ENCODE measurements around the gene CMC4. TPM values are rescaled to one million over a fixed set of nuclear protein-coding genes. Genes with fewer than 3 reads are reported as not detected.

CMC4 gene
- total and polyA plus RNA-seq, 7 experiments from 2014 or later, result 3.1 to 22.9 (median 6.0) TPM

GRCh38 chrX:155070038-155070437 lies 898 bp downstream of the CMC4 start:
- ATAC-seq, result no peak
- H3K4me3 ChIP-seq (ENCODE audit: low read length), result peak overlapping the region; percentile 49
- H3K27ac ChIP-seq (ENCODE audit: low read depth, low read length), result no peak overlapping the region

GRCh38 chrX:155069414-155069813 lies 1.5 kb downstream of the CMC4 start:
- no peaks in the 10 kb centered on the region for H3K27me3 Mint-ChIP-seq

More at GRCh38 chrX:155070038-155070437, 898 bp downstream of the CMC4 start:
- H3K4me3 Mint-ChIP-seq, result peak overlapping the region; percentile 63 to 90 (median 86)
- peak overlapping the region; percentile 49 to 91 (median 83) for H3K27ac Mint-ChIP-seq
- peaks cover 0 to 14% (median 0%) of the 10 kb centered on the region in 5 donors for H3K36me3 Mint-ChIP-seq
- H3K9me3 Mint-ChIP-seq, result no peaks in the 10 kb centered on the region
- Histone ChIP-seq H3K36me3 (ENCODE audit: control insufficient read depth in 2 of 3, insufficient read depth in 3 of 3, low read length in 3 of 3) (peaks cover 0 to under 1% (median 0%) of the 10 kb centered on the region in 3 experiments), H3K9me3 (ENCODE audit: control insufficient read depth in 2 of 3, low read length in 3 of 3) (no peaks in the 10 kb centered on the region), H3K4me1 (ENCODE audit: control insufficient read depth in 2 of 2, insufficient read depth in 2 of 2, low read length in 2 of 2) (peaks cover 6 to 12% of the 10 kb centered on the region in 2 donors), H3K27me3 (ENCODE audit: control insufficient read depth in 2 of 2, insufficient read depth in 2 of 2, low read length in 2 of 2) (no peaks in the 10 kb centered on the region)
- no peak for DNase-seq
- no peaks in the 10 kb centered on the region for H3K27me3 Mint-ChIP-seq
- ChIA-PET CTCF (no interaction called here), POLR2A (interaction anchor here (0.7 to 1.5 kb wide), 3 partner anchors 13 to 194 kb away, joined by 3 to 6 read pairs (median 4); partner anchors contain the start of genes FUNDC2 and RAB39B)
- peaks cover 26 to 56% (median 51%) of the 10 kb centered on the region in 7 donors for H3K4me1 Mint-ChIP-seq
- intact Hi-C loops (cut with micrococcal nuclease), result loop anchor here (1.0 to 5.0 kb wide), 4 partner anchors 13 to 192 kb away; partner anchors contain the start of gene RAB39B (in 1 of the 2)

DNA sequence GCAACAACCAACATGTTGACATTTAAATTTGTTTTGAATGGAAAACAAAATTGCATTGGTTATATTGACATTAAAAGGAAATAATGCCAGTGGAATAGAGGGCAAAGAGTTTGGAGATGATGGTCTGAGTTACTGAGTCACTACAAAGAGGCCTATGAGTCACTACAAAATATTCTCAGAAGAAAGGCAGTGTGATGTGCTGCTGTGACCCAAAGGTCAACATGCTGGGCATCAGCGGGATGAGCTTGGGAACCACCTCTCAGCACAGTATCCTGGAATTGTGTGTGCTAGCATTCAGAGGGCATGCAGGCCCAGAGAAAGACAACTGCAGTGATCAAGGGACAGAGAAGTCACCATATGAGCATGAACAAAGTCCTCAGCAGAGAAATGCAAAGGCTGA lies 2.8 kb downstream of the CMC4 start:
- DNase-seq, result no peak
- Histone ChIP-seq H3K27ac (ENCODE audit: low read depth, low read length) (no peak overlapping the region), H3K27me3 (ENCODE audit: control insufficient read depth in 2 of 2, insufficient read depth in 2 of 2, low read length in 2 of 2) (no peaks in the 10 kb centered on the region), H3K4me3 (ENCODE audit: low read length) (no peak overlapping the region), H3K9me3 (ENCODE audit: control insufficient read depth in 2 of 3, low read length in 3 of 3) (no peaks in the 10 kb centered on the region), H3K4me1 (ENCODE audit: control insufficient read depth in 2 of 2, insufficient read depth in 2 of 2, low read length in 2 of 2) (peaks cover 6 to 12% of the 10 kb centered on the region in 2 donors), H3K36me3 (ENCODE audit: control insufficient read depth in 2 of 3, insufficient read depth in 3 of 3, low read length in 3 of 3) (no peaks in the 10 kb centered on the region)
- no peak for ATAC-seq
- H3K4me3 Mint-ChIP-seq, result peak overlapping the region in 2 of 10 donors; percentile 8 to 21
- H3K4me1 Mint-ChIP-seq, result peaks cover 14 to 40% (median 37%) of the 10 kb centered on the region in 7 donors
- peak overlapping the region in 1 of 9 donors; percentile 25 for H3K27ac Mint-ChIP-seq
- no peaks in the 10 kb centered on the region for H3K9me3 Mint-ChIP-seq
- intact Hi-C loops (cut with micrococcal nuclease), result no loop called here
- peaks cover 0 to 4% (median 0%) of the 10 kb centered on the region in 5 donors for H3K36me3 Mint-ChIP-seq
- no peaks in the 10 kb centered on the region for H3K27me3 Mint-ChIP-seq
- CTCF ChIA-PET, result no interaction called here
- POLR2A ChIA-PET, result interaction anchor here (0.6 kb wide), 1 partner anchor 83 kb away, joined by 5 read pairs; no protein-coding TSS in a partner anchor

More at GRCh38 chrX:155069414-155069813, 1.5 kb downstream of the CMC4 start:
- ChIA-PET CTCF (no interaction called here), POLR2A (interaction anchor here (0.7 to 1.5 kb wide), 2 partner anchors 13 to 46 kb away, joined by 3 to 6 read pairs; no protein-coding TSS in a partner anchor)
- Histone ChIP-seq H3K4me1 (ENCODE audit: control insufficient read depth in 2 of 2, insufficient read depth in 2 of 2, low read length in 2 of 2) (peaks cover 6 to 12% of the 10 kb centered on the region in 2 donors), H3K4me3 (ENCODE audit: low read length) (peak overlapping the region; percentile 49), H3K9me3 (ENCODE audit: control insufficient read depth in 2 of 3, low read length in 3 of 3) (no peaks in the 10 kb centered on the region), H3K36me3 (ENCODE audit: control insufficient read depth in 2 of 3, insufficient read depth in 3 of 3, low read length in 3 of 3) (no peaks in the 10 kb centered on the region), H3K27me3 (ENCODE audit: control insufficient read depth in 2 of 2, insufficient read depth in 2 of 2, low read length in 2 of 2) (no peaks in the 10 kb centered on the region), H3K27ac (ENCODE audit: low read depth, low read length) (no peak overlapping the region)
- no peak for ATAC-seq
- H3K4me3 Mint-ChIP-seq, result peak overlapping the region; percentile 35 to 90 (median 84)
- intact Hi-C loops (cut with micrococcal nuclease), result no loop called here
- peaks cover 26 to 53% (median 49%) of the 10 kb centered on the region in 7 donors for H3K4me1 Mint-ChIP-seq
- peaks cover 0 to 13% (median 0%) of the 10 kb centered on the region in 5 donors for H3K36me3 Mint-ChIP-seq
- H3K27ac Mint-ChIP-seq, result peak overlapping the region in 3 of 9 donors; percentile 29 to 84 (median 72)
- no peaks in the 10 kb centered on the region for H3K9me3 Mint-ChIP-seq
- DNase-seq, result no peak

DNA sequence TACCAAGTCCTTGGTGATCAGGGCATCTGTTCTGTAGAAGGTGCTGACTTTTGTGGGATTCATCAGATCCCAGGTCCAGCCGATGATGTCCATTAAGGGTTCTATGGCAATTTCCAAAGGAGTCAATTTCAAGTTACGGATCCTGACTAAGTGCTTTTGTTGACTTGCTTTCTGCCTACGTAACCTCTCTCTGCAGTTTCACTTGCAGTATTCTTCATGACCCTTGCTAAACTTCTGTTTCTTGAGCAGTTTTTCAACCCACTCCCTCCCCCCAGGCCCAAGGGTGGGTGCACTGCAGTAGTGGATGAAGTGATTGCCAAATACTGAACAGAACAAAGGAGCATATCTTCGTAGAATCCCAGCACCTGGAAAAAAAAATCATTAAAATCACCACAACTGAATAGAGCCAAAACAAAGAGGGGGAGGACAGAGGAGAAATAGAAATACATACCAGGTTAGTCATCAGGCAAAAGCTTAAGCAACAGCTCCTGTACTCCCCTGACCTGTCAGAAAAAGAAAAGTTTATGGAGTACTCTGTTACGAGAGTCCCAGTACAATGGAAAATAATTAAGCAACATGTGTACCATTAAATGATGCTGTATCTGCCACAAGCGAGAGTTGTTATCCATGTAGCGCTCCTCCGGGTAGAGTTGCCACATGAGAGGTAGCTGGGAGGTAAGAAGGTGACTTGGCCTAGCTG lies 5.8 kb downstream of the CMC4 start:
- H3K27ac ChIP-seq (ENCODE audit: low read depth, low read length), result no peak overlapping the region
- intact Hi-C loops (cut with micrococcal nuclease), result no loop called here
- ATAC-seq, result no peak
- H3K36me3 ChIP-seq (ENCODE audit: control insufficient read depth in 2 of 3, insufficient read depth in 3 of 3, low read length in 3 of 3), result no peaks in the 10 kb centered on the region
- no peak overlapping the region for H3K4me3 ChIP-seq (ENCODE audit: low read length)
- no peak overlapping the region for H3K4me3 Mint-ChIP-seq
- H3K9me3 ChIP-seq (ENCODE audit: control insufficient read depth in 2 of 3, low read length in 3 of 3), result no peaks in the 10 kb centered on the region
- POLR2A ChIA-PET, result interaction anchor here (0.5 kb wide), 1 partner anchor 26 kb away, joined by 4 read pairs; no protein-coding TSS in a partner anchor
- H3K27ac Mint-ChIP-seq, result peak overlapping the region in 4 of 9 donors; percentile 1 to 72 (median 25)
- no peaks in the 10 kb centered on the region for H3K27me3 ChIP-seq (ENCODE audit: control insufficient read depth in 2 of 2, insufficient read depth in 2 of 2, low read length in 2 of 2)
- peaks cover 0 to 3% (median 0%) of the 10 kb centered on the region in 5 donors for H3K36me3 Mint-ChIP-seq
- H3K9me3 Mint-ChIP-seq, result no peaks in the 10 kb centered on the region
- DNase-seq, result no peak
- H3K4me1 Mint-ChIP-seq, result peaks cover 9 to 28% (median 25%) of the 10 kb centered on the region in 7 donors
- H3K4me1 ChIP-seq (ENCODE audit: control insufficient read depth in 2 of 2, insufficient read depth in 2 of 2, low read length in 2 of 2), result peaks cover 6 to 12% of the 10 kb centered on the region in 2 donors
- H3K27me3 Mint-ChIP-seq, result no peaks in the 10 kb centered on the region
- CTCF ChIA-PET, result no interaction called here

DNA sequence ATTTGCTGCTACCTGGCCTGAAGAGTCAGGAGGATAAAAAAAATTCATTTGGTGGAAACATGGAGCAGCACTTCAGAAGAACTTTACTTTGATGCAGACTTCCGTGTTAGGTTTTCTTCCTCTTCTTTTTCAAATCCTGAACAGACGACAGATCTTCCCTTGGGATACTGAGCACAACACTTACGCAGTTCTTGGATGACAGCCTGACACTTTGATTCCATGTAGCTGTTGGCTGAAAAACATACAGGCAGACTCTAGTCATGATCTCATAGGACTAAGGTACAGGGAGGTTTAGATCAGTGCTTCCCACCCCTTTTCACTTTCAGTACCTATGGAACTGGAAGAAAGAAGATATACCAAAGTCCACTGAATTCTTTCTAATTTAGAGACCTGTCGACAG lies 9.2 kb downstream of the CMC4 start:
- peaks cover 0 to 19% (median 7%) of the 10 kb centered on the region in 7 donors for H3K4me1 Mint-ChIP-seq
- H3K27me3 ChIP-seq (ENCODE audit: control insufficient read depth in 2 of 2, insufficient read depth in 2 of 2, low read length in 2 of 2), result no peaks in the 10 kb centered on the region
- no peaks in the 10 kb centered on the region for H3K9me3 ChIP-seq (ENCODE audit: control insufficient read depth in 2 of 3, low read length in 3 of 3)
- no peak overlapping the region for H3K27ac Mint-ChIP-seq
- H3K36me3 Mint-ChIP-seq, result peaks cover 0 to 3% (median 0%) of the 10 kb centered on the region in 5 donors
- no peak overlapping the region for H3K4me3 ChIP-seq (ENCODE audit: low read length)
- ATAC-seq (no peak), DNase-seq (no peak)
- CTCF ChIA-PET, result no interaction called here
- H3K4me3 Mint-ChIP-seq, result no peak overlapping the region
- H3K9me3 Mint-ChIP-seq, result no peaks in the 10 kb centered on the region
- no peaks in the 10 kb centered on the region for H3K36me3 ChIP-seq (ENCODE audit: control insufficient read depth in 2 of 3, insufficient read depth in 3 of 3, low read length in 3 of 3)
- no peaks in the 10 kb centered on the region for H3K27me3 Mint-ChIP-seq
- H3K27ac ChIP-seq (ENCODE audit: low read depth, low read length), result no peak overlapping the region
- POLR2A ChIA-PET, result no interaction called here
- intact Hi-C loops (cut with micrococcal nuclease), result no loop called here
- peaks cover 0 to 5% of the 10 kb centered on the region in 2 donors for H3K4me1 ChIP-seq (ENCODE audit: control insufficient read depth in 2 of 2, insufficient read depth in 2 of 2, low read length in 2 of 2)

DNA sequence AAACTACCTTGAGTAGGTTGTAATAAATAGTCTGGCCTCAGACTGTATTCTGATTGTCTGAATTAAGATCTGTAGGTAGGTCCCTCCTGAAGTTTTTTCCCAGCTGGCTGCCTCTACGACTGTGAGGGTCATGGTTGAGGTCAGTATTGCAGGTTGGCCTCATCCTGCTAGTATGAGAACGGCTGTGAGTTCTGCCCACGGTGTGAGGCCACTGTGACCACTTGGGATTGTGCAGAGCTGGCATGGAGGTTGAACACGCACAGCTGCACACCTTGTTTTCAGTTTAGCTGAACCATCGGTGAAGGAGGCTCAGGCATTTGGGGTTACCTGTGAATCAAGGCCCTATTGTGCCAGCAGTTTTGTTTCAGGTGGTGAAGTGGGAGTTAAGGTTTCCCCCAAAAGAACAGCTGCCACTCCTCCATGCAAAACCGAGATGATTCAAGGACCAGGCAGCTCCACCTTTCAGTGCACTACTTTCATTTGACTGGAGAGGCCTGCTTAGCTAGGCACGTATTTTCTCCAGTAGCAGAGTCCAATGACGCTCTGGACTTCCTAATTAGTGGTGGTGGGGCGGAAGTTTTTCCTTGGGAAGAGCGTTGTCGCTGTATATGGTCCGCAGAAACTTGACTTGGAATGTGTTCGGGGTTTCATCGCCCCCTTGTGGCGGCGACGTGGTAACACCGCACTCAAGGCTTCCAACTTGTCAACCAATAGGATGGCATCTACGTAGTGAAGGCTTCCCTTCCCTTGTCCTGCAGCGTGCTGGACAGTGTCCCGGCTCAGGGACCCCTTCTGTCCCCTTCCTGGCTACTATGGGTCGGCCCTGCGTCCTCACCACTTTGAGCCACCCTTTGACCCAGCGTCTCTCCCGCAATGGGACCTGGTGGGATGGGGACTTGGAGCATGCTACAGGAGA lies 13.8 kb downstream of the CMC4 start:
- no peaks in the 10 kb centered on the region for H3K9me3 Mint-ChIP-seq
- H3K36me3 ChIP-seq (ENCODE audit: control insufficient read depth in 2 of 3, insufficient read depth in 3 of 3, low read length in 3 of 3), result peaks cover 0 to 13% (median 0%) of the 10 kb centered on the region in 3 experiments
- DNase-seq, result peak; percentile 20 to 55 (median 36)
- peaks cover 0 to 31% (median 21%) of the 10 kb centered on the region in 7 donors for H3K4me1 Mint-ChIP-seq
- ChIA-PET CTCF (interaction anchor here (1.0 to 1.4 kb wide), 7 partner anchors 9 to 139 kb away, joined by 3 to 8 read pairs (median 4); no protein-coding TSS in a partner anchor), POLR2A (interaction anchor here (0.6 to 1.4 kb wide), 4 partner anchors 11 to 77 kb away, joined by 3 to 6 read pairs (median 4); partner anchors contain the start of gene FUNDC2)
- intact Hi-C loops (cut with micrococcal nuclease), result loop anchor here (1.0 to 2.0 kb wide), 6 partner anchors 14 to 139 kb away; partner anchors contain the start of genes BRCC3 (in 2 of the 2), CMC4 (in 2 of the 2), FUNDC2 (in 2 of the 2) and MTCP1 (in 2 of the 2)
- H3K4me1 ChIP-seq (ENCODE audit: control insufficient read depth in 2 of 2, insufficient read depth in 2 of 2, low read length in 2 of 2), result peaks cover 0 to 5% of the 10 kb centered on the region in 2 donors
- no peaks in the 10 kb centered on the region for H3K9me3 ChIP-seq (ENCODE audit: control insufficient read depth in 2 of 3, low read length in 3 of 3)
- peak; percentile 93 for ATAC-seq
- peaks cover 0 to 11% (median 0%) of the 10 kb centered on the region in 5 donors for H3K36me3 Mint-ChIP-seq
- peak overlapping the region in 8 of 9 donors; percentile 23 to 81 (median 60) for H3K27ac Mint-ChIP-seq
- H3K27me3 Mint-ChIP-seq, result no peaks in the 10 kb centered on the region
- H3K4me3 ChIP-seq (ENCODE audit: low read length), result peak overlapping the region; percentile 47
- H3K27me3 ChIP-seq (ENCODE audit: control insufficient read depth in 2 of 2, insufficient read depth in 2 of 2, low read length in 2 of 2), result no peaks in the 10 kb centered on the region
- peak overlapping the region; percentile 30 for H3K27ac ChIP-seq (ENCODE audit: low read depth, low read length)
- peak overlapping the region; percentile 52 to 81 (median 76) for H3K4me3 Mint-ChIP-seq
